HEK293 (cell line): Measurements from ENCODE around the gene HILPDA.
A peak's percentile ranks its signal among the peaks of the same experiment; 100 is the strongest.

Experiments
- CTCF ChIA-PET: fragments of 350-600 bp; formaldehyde crosslinking; extraction: SDS; loops from one replicate; lab custom pipeline; 2021; ENCODE audit warnings: antibody characterized with exemption; lab: Yijun Ruan, JAX
- POLR2A ChIA-PET: fragments of 300-600 bp; formaldehyde crosslinking; extraction: SDS; loops from one replicate; lab custom pipeline; 2020; ENCODE audit warnings: antibody characterized with exemption, inconsistent platforms; lab: Yijun Ruan, JAX
- H3K27ac ChIP-seq: fragments of 200-500 bp; sonication (Bioruptor generic); 2 replicates; pipeline ENCODE4 v1.5.1; 2014; ENCODE audit warnings: low read depth, low read length, control low read depth, inconsistent platforms; ENCODE audit errors: extremely low read depth
- H3K36me3 ChIP-seq, 2 experiments: fragments of 200-500 bp in 1 of 2; sonication (Bioruptor generic) in 1 of 2; 1 replicate in 1 of 2; 2 replicates in 1 of 2; pipeline ENCODE4 v1.5.1; 2014 to 2017; ENCODE audit warnings: inconsistent platforms in 2 of 2, low read length in 2 of 2; ENCODE audit not compliant: control insufficient read depth in 2 of 2, insufficient read depth in 1 of 2
- H3K4me1 ChIP-seq: fragments of 200-500 bp; sonication (Bioruptor generic); 2 replicates; pipeline ENCODE4 v1.5.1; 2014; ENCODE audit warnings: mild to moderate bottlenecking, low read length, inconsistent platforms; ENCODE audit not compliant: control insufficient read depth, insufficient read depth
- H3K4me3 ChIP-seq: 2 replicates; pipeline ENCODE4 v1.5.1; 2011; ENCODE audit warnings: low read depth, mild to moderate bottlenecking, control low read depth, low read length, moderate library complexity
- H3K9me3 ChIP-seq: fragments of 200-500 bp; sonication (Bioruptor generic); 2 replicates; pipeline ENCODE4 v1.5.1; 2014; ENCODE audit warnings: low read depth, low read length, inconsistent platforms; ENCODE audit not compliant: control insufficient read depth, insufficient read depth
- KLF1 ChIP-seq: fragments of 450-650 bp; formaldehyde crosslinking; IDR thresholded peaks from 2 replicates; pipeline ENCODE4 v1.5.1; 2016; ENCODE audit warnings: missing biosample characterization, missing genetic modification characterization
- KLF16 ChIP-seq: fragments of 450-650 bp; formaldehyde crosslinking; IDR thresholded peaks from 2 replicates; pipeline ENCODE4 v1.5.1; 2017; ENCODE audit warnings: missing biosample characterization, missing genetic modification characterization
- KLF9 ChIP-seq: fragments of 450-650 bp; formaldehyde crosslinking; IDR thresholded peaks from 2 replicates; pipeline ENCODE4 v1.5.1; 2016; ENCODE audit warnings: missing biosample characterization, missing genetic modification characterization, low read depth
- MYNN ChIP-seq: fragments of 450-650 bp; formaldehyde crosslinking; IDR thresholded peaks from 2 replicates; pipeline ENCODE4 v1.5.1; 2016; ENCODE audit warnings: missing biosample characterization, missing genetic modification characterization, borderline replicate concordance
- PRDM4 ChIP-seq: fragments of 450-650 bp; formaldehyde crosslinking; IDR thresholded peaks from 2 replicates; pipeline ENCODE4 v1.5.1; 2017; ENCODE audit warnings: missing biosample characterization, missing genetic modification characterization
- REST ChIP-seq: fragments of 450-650 bp; formaldehyde crosslinking; IDR thresholded peaks from 2 replicates; pipeline ENCODE4 v1.5.1; 2016; ENCODE audit warnings: missing biosample characterization, missing genetic modification characterization
- SALL2 ChIP-seq: fragments of 450-650 bp; formaldehyde crosslinking; IDR thresholded peaks from 2 replicates; pipeline ENCODE4 v1.5.0; 2017; ENCODE audit warnings: missing biosample characterization, mild to moderate bottlenecking, missing genetic modification characterization, borderline replicate concordance
- TSHZ1 ChIP-seq: fragments of 450-650 bp; formaldehyde crosslinking; IDR thresholded peaks from 2 replicates; pipeline ENCODE4 v1.5.1; 2016; ENCODE audit warnings: missing biosample characterization, missing genetic modification characterization, borderline replicate concordance
- ZBTB11 ChIP-seq: fragments of 450-650 bp; formaldehyde crosslinking; conservative IDR thresholded peaks from 2 replicates; pipeline ENCODE4 v1.5.1; 2016; ENCODE audit warnings: low read depth, missing biosample characterization, missing genetic modification characterization
- ZBTB20 ChIP-seq: fragments of 450-650 bp; formaldehyde crosslinking; IDR thresholded peaks from 2 replicates; pipeline ENCODE4 v1.5.1; 2016; ENCODE audit warnings: missing biosample characterization, missing genetic modification characterization
- ZBTB21 ChIP-seq: fragments of 450-650 bp; formaldehyde crosslinking; IDR thresholded peaks from 2 replicates; pipeline ENCODE4 v1.5.1; 2017; ENCODE audit warnings: missing biosample characterization, missing genetic modification characterization
- ZBTB7A ChIP-seq: fragments of 450-650 bp; formaldehyde crosslinking; IDR thresholded peaks from 2 replicates; pipeline ENCODE4 v1.5.1; 2016; ENCODE audit warnings: low read depth, missing biosample characterization, missing genetic modification characterization
- ZBTB8A ChIP-seq: fragments of 450-650 bp; formaldehyde crosslinking; IDR thresholded peaks from 2 replicates; pipeline ENCODE4 v1.5.1; 2016; ENCODE audit warnings: missing biosample characterization, missing genetic modification characterization
- ZFHX2 ChIP-seq: fragments of 450-650 bp; formaldehyde crosslinking; conservative IDR thresholded peaks from 2 replicates; pipeline ENCODE4 v1.5.1; 2016; ENCODE audit warnings: missing biosample characterization, missing genetic modification characterization
- ZIC2 ChIP-seq: fragments of 450-650 bp; formaldehyde crosslinking; IDR thresholded peaks from 2 replicates; pipeline ENCODE4 v1.5.1; 2016; ENCODE audit warnings: missing biosample characterization, missing genetic modification characterization
- ZNF10 ChIP-seq: fragments of 450-650 bp; formaldehyde crosslinking; IDR thresholded peaks from 2 replicates; pipeline ENCODE4 v1.5.1; 2017; ENCODE audit warnings: missing biosample characterization, missing genetic modification characterization
- ZNF366 ChIP-seq: fragments of 450-650 bp; formaldehyde crosslinking; conservative IDR thresholded peaks from 2 replicates; pipeline ENCODE4 v1.5.1; 2016; ENCODE audit warnings: missing biosample characterization, missing genetic modification characterization
- ZNF501 ChIP-seq: fragments of 450-650 bp; formaldehyde crosslinking; IDR thresholded peaks from 2 replicates; pipeline ENCODE4 v1.5.1; 2016; ENCODE audit warnings: missing biosample characterization, missing genetic modification characterization
- ZNF555 ChIP-seq: fragments of 450-650 bp; formaldehyde crosslinking; conservative IDR thresholded peaks from 2 replicates; pipeline ENCODE4 v1.5.1; 2017; ENCODE audit warnings: missing biosample characterization, mild to moderate bottlenecking, missing genetic modification characterization, inconsistent platforms
- ZNF629 ChIP-seq: fragments of 450-650 bp; formaldehyde crosslinking; IDR thresholded peaks from 2 replicates; pipeline ENCODE4 v1.5.1; 2017; ENCODE audit warnings: missing biosample characterization, missing genetic modification characterization
- ZNF660 ChIP-seq: fragments of 450-650 bp; IDR thresholded peaks from 2 replicates; pipeline ENCODE4 v1.5.1; 2018; ENCODE audit warnings: missing biosample characterization, mild to moderate bottlenecking, missing genetic modification characterization
- ZSCAN5A ChIP-seq: fragments of 450-650 bp; formaldehyde crosslinking; IDR thresholded peaks from 2 replicates; pipeline ENCODE4 v1.5.1; 2016; ENCODE audit warnings: missing biosample characterization, missing genetic modification characterization

The HILPDA gene

GRCh38 chr7:128455543-128456254 is at the start of gene HILPDA:
HILPDA (plus strand) TSS chr7:128455878; CDS start chr7:128457269, 1,391 bp downstream.
- Histone ChIP-seq H3K27ac (peak within 1 kb of the TSS; percentile 81), H3K4me3 (peak within 1 kb of the TSS; percentile 56), H3K4me1 (peaks cover 14% of the 10 kb centered on the region), H3K36me3 (peaks cover 0 to 11% of the 10 kb centered on the region in 2 experiments; a peak in 2 of 3 replicates), H3K9me3 (no peaks in the 10 kb centered on the region)
- CTCF ChIA-PET, result interaction anchor here (0.6 to 3.8 kb wide), 7 partner anchors 15 to 591 kb away, joined by 3 to 39 read pairs (median 3); partner anchors contain the start of gene IMPDH1
- POLR2A ChIA-PET, result interaction anchor here (0.8 to 1.3 kb wide), 5 partner anchors 12 to 108 kb away, joined by 3 to 8 read pairs (median 4); partner anchors contain the start of gene METTL2B
- TF ChIP-seq ZBTB20 (tag by site-specific recombination), result peak; percentile 86
- no peak for TF ChIP-seq SALL2 (tag by site-specific recombination)
- TF ChIP-seq KLF1 (tag by site-specific recombination), result peak; percentile 90
- peak; percentile 30; the same call in 1 of the 2 replicates for TF ChIP-seq REST (tag by site-specific recombination)
- TF ChIP-seq ZNF10 (tag by site-specific recombination), result no peak
- peak; percentile 65; the same call in 1 of the 2 replicates for TF ChIP-seq ZBTB11 (tag by site-specific recombination)
- peak; percentile 84 for TF ChIP-seq ZIC2 (tag by site-specific recombination)
- TF ChIP-seq KLF9 (tag by site-specific recombination), result peak; percentile 84
- TF ChIP-seq ZNF629 (tag by site-specific recombination), result peak; percentile 46; the same call in 1 of the 2 replicates
- TF ChIP-seq ZBTB21 (tag by site-specific recombination), result no peak
- TF ChIP-seq ZNF366 (tag by site-specific recombination), result no peak
- TF ChIP-seq PRDM4, result no peak
- TF ChIP-seq KLF16 (tag by site-specific recombination), result peak; percentile 44
- TF ChIP-seq MYNN (tag by site-specific recombination), result 0 out of 2 replicates have a peak, but pooled peaks have one; percentile 30
- TF ChIP-seq ZFHX2 (tag by site-specific recombination), result peak; percentile 76
- TF ChIP-seq ZBTB7A (tag by site-specific recombination), result no peak
- no peak for TF ChIP-seq TSHZ1 (tag by site-specific recombination)
- 0 out of 2 replicates have a peak, but pooled peaks have one; percentile 49 for TF ChIP-seq ZSCAN5A
- peak; percentile 79 for TF ChIP-seq ZBTB8A (tag by site-specific recombination)
- no peak for TF ChIP-seq ZNF555
- 0 out of 2 replicates have a peak, but pooled peaks have one; percentile 50 for TF ChIP-seq ZNF660 (tag by site-specific recombination)
- TF ChIP-seq ZNF501 (tag by site-specific recombination), result peak; percentile 59; the same call in 1 of the 2 replicates
